Measurements from ENCODE around the gene EFNA4.
"Not testable (repeated sequence)": the region's sequence is repeated elsewhere in the genome, so short reads cannot be mapped to it uniquely, and the experiment has no call there.

The EFNA4 gene

DNA sequence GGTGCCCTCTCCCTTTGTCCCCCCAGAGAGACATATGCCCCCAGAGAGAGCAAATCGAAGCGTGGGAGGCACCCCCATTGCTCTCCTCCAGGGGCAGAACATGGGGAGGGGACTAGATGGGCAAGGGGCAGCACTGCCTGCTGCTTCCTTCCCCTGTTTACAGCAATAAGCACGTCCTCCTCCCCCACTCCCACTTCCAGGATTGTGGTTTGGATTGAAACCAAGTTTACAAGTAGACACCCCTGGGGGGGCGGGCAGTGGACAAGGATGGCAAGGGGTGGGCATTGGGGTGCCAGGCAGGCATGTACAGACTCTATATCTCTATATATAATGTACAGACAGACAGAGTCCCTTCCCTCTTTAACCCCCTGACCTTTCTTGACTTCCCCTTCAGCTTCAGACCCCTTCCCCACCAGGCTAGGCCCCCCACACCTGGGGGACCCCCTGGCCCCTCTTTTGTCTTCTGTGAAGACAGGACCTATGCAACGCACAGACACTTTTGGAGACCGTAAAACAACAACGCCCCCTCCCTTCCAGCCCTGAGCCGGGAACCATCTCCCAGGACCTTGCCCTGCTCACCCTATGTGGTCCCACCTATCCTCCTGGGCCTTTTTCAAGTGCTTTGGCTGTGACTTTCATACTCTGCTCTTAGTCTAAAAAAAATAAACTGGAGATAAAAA is 23.5 kb downstream of the EFNA4 start:
- no peak for DNase-seq (ENCODE audit: low read depth)

DNA sequence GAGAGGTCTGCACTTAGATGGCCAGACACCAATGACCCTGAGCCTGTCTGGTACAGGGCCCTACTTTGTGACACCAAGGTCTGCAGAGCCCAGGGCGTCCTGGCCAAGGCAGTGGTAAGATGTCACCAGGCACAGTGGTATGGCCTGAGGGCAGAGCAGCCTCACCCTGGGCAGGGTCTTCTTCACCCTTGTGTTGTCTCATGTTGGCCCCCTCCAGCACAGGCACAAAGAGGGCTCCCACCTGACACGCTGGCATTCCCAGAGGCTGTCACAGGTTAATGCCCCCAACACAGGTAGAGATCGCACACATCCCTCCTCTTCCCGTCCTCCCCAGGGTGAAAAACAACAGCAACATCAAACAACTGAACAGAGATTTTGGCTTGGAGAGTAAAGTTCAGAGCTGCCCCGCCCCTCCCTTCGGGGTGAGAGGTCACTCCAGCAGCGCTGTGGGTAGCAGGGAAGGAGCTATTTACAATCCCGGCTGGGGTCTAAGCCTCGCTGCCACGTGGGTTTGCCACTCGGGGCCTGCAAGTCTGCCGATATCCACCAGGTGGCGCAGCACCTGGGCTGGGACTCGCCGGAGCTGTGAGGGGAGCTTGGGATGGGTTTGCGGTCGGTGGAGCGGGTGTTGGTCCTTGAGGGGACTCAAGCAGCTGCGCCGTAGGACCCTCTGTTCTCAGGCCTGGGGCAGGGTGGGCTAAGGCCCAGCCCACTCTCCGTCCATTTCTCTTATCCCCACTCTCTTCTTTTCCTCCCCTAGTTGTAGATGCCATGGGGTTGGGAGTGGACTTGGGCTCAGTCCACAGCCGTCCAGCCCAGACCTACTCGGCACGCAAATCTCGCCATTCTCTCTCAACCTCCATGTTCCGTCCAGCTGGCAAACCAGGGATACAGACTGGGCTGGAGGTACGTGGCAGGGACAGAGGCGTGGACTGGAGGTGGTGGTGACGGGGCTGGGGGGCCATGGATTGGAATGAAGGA is 27.8 kb downstream of the EFNA4 start:
- peak; percentile 79 for DNase-seq (ENCODE audit: low read depth)

DNA sequence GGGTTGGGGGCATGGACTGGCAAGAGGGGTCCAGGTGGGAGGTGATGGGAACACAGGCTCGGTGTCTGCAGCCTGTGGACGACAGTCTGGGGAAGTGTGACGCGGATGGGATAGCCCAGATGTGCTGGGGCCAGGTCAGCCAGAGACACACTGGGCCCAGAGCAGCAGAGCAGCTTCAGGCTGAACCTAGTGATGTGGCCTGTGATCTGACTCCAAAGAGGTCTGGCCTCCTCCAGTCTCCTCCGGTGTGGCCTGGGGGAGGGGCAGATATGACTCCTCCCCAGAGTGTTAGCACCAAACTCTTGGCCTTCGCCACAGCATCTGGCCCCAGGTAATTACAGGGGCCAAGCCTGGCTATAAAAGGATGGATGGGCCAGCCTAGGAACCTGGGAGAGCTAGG is 28.6 kb downstream of the EFNA4 start:
- no peak for DNase-seq (ENCODE audit: low read depth)

DNA sequence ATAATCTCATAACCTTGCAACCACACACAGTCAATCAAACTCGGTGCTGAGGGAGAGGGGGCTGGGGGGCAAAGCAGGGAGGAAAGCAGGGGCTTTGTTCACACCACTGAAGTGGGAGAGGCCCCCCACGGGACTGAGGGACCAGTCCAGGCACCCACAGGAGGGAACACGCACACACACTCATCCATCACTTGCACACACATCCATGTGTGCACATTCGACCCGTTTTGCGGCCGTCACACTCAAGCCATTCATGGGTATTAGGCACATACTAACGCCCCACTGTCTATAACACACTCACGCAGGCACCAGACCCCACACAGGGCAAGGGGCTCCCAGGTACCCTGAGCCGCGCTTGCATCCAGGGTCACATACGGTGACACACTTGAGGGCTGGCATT is 29.1 kb downstream of the EFNA4 start:
- DNase-seq (ENCODE audit: low read depth) = no peak

DNA sequence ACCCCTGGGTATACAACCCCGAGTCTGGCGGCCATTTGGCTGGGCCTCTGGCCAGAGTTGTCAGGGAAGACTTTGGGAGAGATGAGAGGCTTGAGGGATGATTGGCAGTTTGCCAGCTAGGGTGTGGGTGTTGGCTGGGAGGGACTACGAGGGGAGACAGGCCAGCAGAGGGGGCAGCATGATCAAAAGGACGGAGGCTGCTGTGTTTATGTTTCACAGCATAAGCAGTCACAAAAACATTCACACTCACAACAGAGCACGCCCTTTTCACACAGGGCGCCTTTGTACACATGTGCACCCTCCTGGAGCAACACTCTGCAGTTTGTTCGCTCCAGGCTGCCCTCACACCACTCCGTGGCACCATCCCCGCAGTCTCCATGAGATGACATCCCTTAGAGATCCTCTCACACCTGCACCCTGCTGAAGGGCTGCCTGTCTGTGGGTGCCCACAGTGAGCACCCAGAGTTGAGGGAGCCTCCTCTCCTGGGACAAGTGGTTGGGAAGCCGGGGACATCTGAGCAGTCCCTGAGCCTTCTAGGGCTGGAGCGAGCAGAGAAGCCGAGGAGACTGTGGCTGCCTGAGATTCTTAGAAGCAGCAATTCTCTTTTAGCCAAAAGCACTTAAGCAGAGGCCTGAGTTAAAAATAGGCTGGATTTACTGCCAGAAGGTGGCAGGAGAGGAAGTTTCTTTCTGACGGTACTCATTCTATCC is 30.5 kb downstream of the EFNA4 start:
- no peak for DNase-seq (ENCODE audit: low read depth)

DNA sequence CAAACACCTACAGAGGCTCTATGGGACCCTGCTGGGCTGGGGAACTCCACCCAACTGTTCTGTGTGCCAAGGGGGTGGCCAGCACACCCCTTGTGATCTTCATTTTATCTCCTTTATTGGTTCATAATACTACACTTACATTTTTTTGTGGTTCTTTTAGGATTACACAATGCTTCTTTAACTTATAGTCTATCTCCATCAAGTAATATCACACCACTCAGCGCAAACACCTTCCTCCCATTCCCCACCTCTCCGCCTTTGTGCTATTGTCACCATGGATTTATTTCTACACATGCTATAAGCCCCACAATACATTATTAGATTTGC is 31.0 kb downstream of the EFNA4 start:
- DNase-seq (ENCODE audit: low read depth) = no peak

DNA sequence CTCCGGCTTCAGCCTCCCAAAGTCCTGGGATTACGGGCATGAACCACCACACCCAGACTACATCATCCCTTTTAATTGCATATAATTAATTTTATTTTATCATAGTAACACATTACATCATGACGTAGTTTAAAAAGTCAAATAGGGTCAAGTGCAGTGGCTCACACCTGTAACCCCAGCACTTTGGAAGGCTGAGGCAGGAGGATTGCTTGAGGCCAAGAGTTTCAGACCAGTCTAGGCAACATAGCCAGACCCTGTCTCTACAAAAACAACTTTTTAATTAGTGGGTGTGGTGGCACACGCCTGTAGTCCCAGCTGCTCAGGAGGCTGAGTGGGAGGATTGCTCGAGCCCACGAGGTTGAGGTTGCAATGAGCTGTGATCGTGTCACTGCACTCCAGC is 35.8 kb downstream of the EFNA4 start:
- no peak for DNase-seq (ENCODE audit: low read depth)

DNA sequence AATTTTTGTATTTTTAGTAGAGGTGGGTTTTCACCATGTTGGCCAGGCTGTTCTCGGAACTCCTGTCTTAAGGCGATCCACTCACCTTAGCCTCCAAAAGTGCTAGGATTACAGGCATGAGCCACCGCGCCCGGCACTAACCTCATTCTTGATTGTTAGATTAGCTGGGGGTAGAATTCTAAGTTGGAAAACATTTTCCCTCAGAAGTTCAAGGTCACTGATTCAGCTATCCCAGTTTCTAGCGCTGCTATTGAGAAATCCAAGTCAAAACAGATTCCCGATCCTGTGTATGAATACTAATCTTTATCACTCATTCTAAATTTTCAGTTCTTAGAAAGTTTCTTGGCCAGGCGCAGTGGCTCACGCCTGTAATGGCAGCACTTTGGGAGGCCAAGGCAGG is 39.8 kb downstream of the EFNA4 start:
- no peak for DNase-seq (ENCODE audit: low read depth)

DNA sequence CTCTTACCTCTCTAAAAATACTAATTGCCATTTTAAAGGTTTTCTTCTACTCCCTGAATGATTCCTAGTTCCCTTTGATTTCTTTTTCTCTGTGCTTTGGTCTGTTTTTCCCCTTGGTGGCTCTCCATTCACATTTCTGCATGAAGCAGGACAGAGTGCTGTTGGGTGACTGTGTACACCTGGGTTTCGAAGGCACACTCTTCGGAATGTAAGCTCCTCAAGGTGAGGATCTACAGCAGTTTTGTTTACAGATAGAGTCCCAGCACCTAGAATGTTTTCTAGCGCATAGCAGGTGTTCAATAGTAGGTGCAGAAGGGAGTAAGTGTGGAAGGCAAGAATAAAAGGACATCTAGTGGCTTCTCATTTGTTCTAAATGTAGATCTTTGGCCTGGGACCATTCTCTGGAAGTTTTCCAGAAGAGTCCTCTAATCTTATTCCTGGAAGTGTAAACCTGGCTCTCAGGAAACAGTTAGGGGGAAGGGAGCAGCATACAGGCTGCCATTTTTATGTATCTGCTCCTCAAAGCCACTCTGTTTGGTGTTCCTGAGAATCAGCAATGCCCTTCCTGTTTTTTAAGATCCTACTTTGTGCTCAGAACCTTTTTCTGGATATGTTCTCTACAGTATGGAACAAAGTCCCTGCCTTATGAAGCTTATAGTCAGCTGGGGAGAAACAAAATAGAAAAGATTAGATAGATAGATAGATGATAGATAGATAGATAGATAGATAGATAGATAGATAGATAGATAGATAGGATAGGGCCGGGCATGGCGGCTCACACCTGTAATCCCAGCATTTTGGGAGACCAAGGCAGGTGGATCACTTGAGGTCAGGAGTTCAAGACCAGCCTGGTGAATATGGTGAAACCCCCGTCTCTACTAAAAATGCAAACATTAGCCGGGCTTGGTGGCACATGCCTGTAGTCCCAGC is 41.3 kb downstream of the EFNA4 start:
- DNase-seq (ENCODE audit: low read depth) = no peak

DNA sequence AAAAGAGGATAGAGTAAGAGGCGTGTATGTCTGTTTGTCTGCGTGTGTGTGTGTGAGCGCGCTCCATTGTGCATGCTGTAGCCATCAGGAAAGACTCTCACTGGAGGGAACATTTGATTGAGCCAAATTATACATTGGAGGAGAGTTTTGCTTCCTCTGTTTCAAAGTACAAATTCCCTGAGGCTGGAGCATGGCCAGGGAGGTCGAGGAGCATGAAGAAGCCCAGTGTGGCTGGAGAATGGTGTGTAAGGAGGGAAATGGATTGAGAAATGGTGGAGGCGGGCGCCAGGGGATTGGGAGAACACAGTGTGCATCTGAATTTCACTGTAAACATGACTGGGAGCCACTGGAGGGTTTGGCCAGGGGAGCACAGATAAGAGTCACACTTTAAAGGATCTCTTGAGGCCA is 42.1 kb downstream of the EFNA4 start:
- DNase-seq (ENCODE audit: low read depth) = no peak

DNA sequence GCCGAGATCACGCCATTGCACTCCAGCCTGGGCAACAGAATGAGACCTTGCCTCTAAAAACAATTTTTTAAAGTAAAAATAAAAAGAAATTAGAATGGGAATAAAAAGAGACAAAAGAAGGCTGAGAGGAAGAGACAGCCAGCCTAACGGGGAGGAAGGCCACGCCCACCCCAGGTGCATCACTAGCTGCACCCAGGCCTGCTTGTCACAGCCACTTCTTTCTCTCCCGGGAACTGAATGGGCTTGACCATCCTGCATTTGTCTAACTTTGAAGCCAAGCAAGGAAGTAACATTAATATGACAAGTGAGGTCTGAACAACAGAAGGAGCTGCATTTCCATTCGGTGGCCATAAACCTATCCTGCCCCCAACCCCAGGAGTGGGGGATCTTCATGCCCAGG is 43.3 kb downstream of the EFNA4 start:
- DNase-seq (ENCODE audit: low read depth) = no peak

DNA sequence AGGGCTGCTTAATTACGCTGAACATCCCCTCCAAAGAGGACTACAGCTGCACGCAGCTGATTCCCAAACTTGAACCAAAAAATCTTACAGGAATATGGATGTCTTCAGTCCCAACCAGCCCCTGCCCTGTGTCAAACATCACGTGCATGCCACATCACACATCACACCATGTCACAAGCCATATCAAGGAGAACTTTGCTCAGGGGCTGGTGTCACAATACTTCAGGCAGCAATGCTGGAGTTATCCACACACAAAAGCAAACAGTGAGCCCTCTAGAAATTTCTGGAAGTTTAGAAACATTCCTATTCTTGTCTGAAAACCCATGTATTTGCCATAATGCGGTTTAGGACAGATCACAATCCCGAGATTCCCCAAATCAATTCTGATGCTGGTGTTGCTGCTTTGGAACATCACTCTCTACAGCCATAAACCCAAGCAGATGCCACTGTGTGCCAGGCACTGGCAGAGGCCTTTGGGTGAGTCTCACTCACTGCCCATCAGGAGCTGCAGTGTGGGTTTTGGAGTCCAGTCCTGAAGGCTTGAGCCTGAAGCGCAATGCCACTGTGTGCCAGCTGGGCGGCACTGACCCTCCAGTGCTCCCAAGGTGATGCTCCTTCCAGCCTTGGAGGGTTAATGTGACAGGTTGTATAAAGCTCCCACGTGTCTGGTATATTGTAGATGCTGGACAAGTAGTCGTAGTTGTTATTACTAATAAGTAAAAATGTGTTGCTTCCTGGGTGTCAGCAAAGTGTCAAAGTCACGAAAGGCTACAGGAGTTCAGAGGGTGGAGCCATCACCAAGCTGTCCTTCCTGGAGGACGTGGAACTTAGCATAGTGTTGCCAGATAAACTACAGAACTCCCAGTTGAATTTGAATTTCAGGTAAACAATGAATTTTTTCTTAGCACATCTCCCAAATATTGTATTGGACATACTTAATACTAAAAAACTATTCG is 44.0 kb downstream of the EFNA4 start:
- DNase-seq (ENCODE audit: low read depth) = no peak

DNA sequence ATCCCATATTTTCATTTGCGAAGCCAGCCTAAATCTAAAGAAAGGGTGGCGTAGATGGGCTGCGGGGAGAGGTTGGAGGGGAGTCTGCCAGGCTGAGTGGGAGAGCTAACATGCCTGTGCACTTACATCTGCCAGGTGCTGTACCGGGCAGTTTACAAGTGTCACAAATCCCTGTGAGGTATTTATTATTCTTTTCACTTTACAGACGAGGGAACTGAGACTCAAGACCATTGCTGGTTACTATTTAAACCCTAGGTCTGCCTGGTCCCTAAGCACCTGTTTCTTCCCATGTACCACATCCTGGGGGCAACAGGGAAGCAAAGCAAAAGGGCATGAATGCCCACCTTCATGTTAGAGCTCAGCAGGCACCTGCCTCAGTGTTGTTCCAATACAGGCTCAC is 44.8 kb downstream of the EFNA4 start:
- DNase-seq (ENCODE audit: low read depth) = no peak

DNA sequence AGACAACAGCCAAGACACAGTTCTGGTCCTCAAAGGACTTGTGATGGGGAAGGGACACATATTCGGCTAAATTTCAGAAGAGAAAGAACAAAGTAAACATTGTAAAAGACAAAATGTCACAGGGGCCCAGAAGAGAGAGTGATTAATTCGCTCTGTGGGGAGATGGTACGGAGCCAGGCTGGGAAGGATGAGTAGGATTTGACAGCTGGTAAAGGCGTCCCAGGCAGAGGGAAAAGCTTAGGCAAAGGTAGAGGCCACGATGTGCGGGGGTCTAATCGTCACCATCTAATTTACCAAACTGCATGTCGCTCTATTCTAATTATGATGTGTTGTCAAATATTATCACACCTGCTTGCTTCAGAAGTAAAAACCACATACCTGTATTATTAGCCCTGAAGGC is 46.8 kb downstream of the EFNA4 start:
- no peak for DNase-seq (ENCODE audit: low read depth)

DNA sequence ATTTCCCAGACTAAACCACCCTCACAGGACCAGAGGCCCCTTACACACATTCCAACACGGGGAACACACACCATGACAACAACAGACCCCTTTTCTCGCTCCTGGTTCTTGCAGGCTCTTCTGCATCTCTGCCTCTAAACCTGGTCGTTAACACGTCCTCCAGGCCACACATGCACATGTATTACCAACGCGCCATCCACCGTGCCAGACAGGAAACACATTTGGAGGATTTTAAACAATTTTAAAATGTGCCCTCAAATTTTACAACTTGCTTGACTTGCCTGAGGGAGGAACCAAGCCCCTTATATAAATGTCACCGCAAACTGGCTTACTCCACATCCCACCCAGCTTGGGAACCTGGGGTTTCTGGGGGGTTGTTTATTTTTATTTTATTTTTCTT is 47.3 kb downstream of the EFNA4 start:
- no peak for DNase-seq (ENCODE audit: low read depth)

DNA sequence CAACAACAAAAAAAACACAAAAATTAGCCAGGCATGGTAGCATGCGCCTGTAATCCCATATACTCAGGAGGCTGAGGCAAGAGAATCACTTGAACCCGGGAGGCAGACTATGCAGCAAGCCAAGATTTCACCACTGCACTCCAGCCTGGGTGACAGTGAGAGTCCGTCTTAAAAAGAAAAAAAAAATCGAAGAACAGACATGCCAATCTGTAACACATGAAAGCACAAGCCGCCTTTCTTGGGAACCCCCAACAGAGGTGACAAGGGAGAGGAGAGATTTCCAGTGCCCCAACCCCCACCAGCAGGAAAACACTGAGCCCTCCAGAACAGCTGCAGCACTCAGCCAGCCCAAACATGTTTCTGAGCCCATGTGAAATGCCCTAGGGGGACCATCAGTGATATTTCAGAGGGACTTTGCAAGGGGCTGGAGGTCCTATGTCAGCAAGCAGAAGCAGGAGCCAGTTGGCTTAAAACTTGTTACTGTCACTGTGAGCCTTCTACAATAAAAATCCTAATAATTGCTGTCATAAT is 50.0 kb downstream of the EFNA4 start:
- no peak for DNase-seq (ENCODE audit: low read depth)

DNA sequence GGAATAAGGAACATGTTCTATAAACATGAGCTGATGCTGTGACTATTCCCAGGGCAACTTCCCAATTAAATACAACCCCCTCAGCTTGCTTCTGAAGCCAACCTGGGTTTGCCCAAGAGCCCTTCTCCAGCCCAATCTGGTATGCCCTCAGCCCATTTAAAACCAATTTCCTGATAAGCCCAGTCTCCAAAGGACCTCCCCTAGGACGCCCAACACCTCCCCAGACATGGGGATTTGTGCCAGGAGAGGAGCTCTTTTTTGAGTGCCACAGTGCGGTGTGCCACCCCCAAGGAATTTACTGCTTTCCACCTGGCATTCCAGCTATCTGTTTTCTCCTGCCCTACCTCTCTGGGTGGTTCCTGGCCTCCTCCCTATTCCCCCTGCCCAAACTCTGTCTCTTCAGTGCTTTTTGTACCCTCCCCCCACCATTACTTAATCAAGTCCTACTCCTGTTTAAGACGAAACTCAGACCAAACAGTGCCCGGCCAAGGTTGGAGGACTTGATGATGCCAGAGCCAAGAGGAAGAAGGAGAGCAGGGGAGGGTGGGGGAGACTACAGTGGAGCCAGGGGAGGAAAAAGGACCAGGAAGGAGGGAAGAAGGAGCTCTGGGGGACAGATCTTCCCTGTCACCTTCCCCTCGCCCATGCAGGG is 52.7 kb downstream of the EFNA4 start:
- DNase-seq (ENCODE audit: low read depth) = no peak

DNA sequence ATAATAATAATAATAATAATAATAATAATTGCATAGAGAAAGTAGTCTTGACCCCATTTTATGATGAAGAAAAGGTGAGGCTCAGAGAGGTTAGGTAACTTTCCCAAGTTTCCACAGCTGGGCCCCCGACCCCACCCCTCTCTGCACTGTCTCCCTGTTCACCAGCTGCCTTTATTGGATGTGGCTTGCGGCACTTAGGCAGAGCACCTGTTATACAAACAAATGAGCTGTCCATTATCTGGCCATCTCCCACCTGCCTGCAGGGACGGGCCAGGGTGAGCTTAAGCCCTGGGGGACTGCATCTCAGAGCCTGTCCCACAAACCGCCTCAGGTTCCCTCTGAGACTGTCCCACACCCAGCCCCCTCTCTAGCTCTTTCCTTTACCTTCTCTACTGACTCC is 54.1 kb downstream of the EFNA4 start:
- DNase-seq (ENCODE audit: low read depth) = no peak

DNA sequence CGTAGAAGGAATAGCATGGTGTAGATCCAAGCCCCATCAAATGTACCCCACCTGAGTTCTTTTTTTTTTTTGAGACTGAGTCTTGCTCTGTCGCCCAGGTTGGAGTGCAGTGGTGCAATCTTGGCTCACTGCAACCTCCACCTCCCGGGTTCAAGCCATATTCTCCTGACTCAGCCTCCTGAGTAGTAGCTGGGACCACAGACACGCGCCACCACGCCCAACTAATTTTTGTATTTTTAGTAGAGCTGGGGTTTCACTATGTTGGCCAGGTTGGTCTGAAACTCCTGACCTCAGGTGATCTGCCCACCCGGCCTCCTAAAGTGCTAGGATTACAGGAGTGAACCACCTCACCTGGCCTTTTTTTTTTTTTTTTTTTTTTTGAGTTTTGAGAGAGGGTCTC is 54.5 kb downstream of the EFNA4 start:
- DNase-seq (ENCODE audit: low read depth) = not testable (repeated sequence)
